Urinary bladder (tissue), 4 donors: ENCODE data around the gene NCAPH2. TPM values are rescaled to one million over a fixed set of nuclear protein-coding genes. Genes with fewer than 3 reads are reported as not detected.
"Not testable (repeated sequence)": the region's sequence is repeated elsewhere in the genome, so short reads cannot be mapped to it uniquely, and the experiment has no call there.

Experiments used
- DNase-seq: peaks from one replicate; pipeline ENCODE4 v3.0.0-alpha.2; 2015; ENCODE audit errors: extremely low spot score
- H3K27ac ChIP-seq: one replicate; pipeline ENCODE4 v1.5.1; 2013; ENCODE audit warnings: low read depth, mild to moderate bottlenecking, moderate library complexity
- H3K36me3 ChIP-seq: one replicate; pipeline ENCODE4 v1.6.1; 2013; ENCODE audit warnings: mild to moderate bottlenecking, moderate library complexity; ENCODE audit not compliant: insufficient read depth
- H3K4me1 ChIP-seq: one replicate; pipeline ENCODE4 v1.6.1; 2013; ENCODE audit warnings: mild to moderate bottlenecking, moderate library complexity; ENCODE audit not compliant: insufficient read depth
- H3K4me3 ChIP-seq: one replicate; pipeline ENCODE4 v1.5.1; 2013; ENCODE audit warnings: low read depth, low read length
- WGBS: extraction: QIAGEN DNeasy Blood & Tissue Kit; methylation state at CpG from one replicate; pipeline ENCODE4 v1.1.7; 2013; 5-methylcytosine and 5-hydroxymethylcytosine counted together
- polyA plus RNA-seq: library from polyadenylated mRNA; stranded (reverse); fragments of 200-250 nt; gene quantifications from one replicate; pipeline ENCODE4 v1.2.3, GENCODE V29; 2013
- total RNA-seq: library from RNA; depleted of rRNA; stranded (reverse); fragments of >200 nt; gene quantifications from one replicate; pipeline ENCODE4 v1.2.3, GENCODE V29; 2014
- donor health status: healthy with polysubstance abuse.
- donor health status: healthy.

Gene NCAPH2
- total and polyA plus RNA-seq, 2 donors, result 27.5 to 38.4 TPM

GRCh38 chr22:50529897-50530579 lies 22.0 kb downstream of the NCAPH2 start, which contains the start of gene TYMP:
TSS of gene TYMP (minus strand) at chr22:50530012. CDS start at chr22:50529709, 303 bp downstream.
- 1% methylated on average over 92 of the region's 92 CpGs for WGBS
- Histone ChIP-seq H3K4me1 (peaks cover 1% of the 10 kb centered on the region), H3K4me3 (peak within 1 kb of the TSS; percentile 55), H3K27ac (peak within 1 kb of the TSS; percentile 84), H3K36me3 (no peaks in the 10 kb centered on the region)
- no peak for DNase-seq

GRCh38 chr22:50530580-50530876 lies 22.5 kb downstream of the NCAPH2 start:
- peak overlapping the region; percentile 55 for H3K4me3 ChIP-seq
- no peak for DNase-seq
- H3K4me1 ChIP-seq, result peaks cover 1% of the 10 kb centered on the region
- peak overlapping the region; percentile 84 for H3K27ac ChIP-seq
- H3K36me3 ChIP-seq, result no peaks in the 10 kb centered on the region
- WGBS, result 2% methylated on average over 21 of the region's 21 CpGs

- no peaks in the 10 kb centered on the region for H3K36me3 ChIP-seq
- WGBS, result 6% methylated on average over 53 of the region's 53 CpGs
- H3K4me1 ChIP-seq, result peaks cover 1% of the 10 kb centered on the region
- peak overlapping the region; percentile 84 for H3K27ac ChIP-seq
- H3K4me3 ChIP-seq, result peak overlapping the region; percentile 55
- no peak for DNase-seq
Measured at GRCh38 chr22:50530877-50531545, 23.0 kb downstream of the NCAPH2 start.

GRCh38 chr22:50531546-50531961 lies 23.5 kb downstream of the NCAPH2 start:
- H3K36me3 ChIP-seq, result no peaks in the 10 kb centered on the region
- H3K4me3 ChIP-seq, result peak overlapping the region; percentile 55
- peak overlapping the region; percentile 24 for H3K27ac ChIP-seq
- DNase-seq, result no peak
- 2% methylated on average over 44 of the region's 44 CpGs for WGBS
- H3K4me1 ChIP-seq, result peaks cover 1% of the 10 kb centered on the region

GRCh38 chr22:50531962-50532674 lies 24.1 kb downstream of the NCAPH2 start:
- peak overlapping the region; percentile 55 for H3K4me3 ChIP-seq
- no peaks in the 10 kb centered on the region for H3K36me3 ChIP-seq
- H3K4me1 ChIP-seq, result peaks cover 1% of the 10 kb centered on the region
- peak overlapping the region; percentile 24 for H3K27ac ChIP-seq
- 2% methylated on average over 56 of the region's 56 CpGs for WGBS
- DNase-seq, result no peak

DNA sequence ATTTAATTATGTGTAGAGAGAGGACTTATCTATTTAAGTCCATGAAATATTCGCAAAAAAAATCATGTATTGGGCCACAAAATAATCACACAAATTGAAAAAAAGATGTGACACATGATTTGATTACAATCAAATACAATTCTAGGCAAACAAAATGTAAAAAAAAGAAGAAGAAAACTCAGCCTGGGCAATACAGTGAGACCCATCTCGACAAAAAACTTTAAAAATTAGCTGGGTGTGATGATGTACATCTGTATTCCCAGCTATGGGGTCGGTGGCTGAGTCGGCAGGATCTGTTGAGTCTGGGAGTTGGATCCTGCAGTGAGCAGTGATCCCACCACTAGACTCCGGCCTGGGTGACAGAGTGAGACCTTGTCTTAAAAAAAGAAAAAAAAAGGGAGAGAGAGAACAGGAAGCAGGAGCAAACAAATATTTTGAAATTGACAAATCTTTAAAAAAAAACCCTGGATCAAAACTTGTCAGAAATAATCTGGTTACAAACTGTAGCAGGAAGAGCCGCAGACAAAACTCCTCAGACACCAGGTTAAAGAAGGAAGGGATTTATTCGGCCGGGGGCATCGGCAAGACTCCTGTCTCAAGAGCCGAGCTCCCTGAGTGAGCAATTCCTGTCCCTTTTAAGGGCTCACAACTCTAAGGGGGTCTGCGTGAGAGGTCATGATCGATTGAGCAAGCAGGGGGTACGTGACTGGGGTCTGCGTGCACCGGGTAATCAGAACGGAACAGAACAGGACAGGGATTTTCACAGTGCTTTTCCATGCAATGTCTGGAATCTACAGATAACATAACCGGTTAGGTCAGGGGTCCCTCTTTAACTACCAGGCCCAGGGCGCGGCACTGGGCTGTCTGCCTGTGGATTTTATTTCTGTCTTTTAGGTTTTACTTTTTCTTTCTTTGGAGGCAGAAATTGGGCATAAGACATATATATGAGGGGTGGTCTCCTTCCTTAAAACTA lies 25.1 kb downstream of the NCAPH2 start:
- no peak for DNase-seq
- H3K27ac ChIP-seq, result no peak overlapping the region
- 64% methylated on average over 19 of the region's 19 CpGs for WGBS
- no peaks in the 10 kb centered on the region for H3K36me3 ChIP-seq
- peaks cover 1% of the 10 kb centered on the region for H3K4me1 ChIP-seq
- no peak overlapping the region for H3K4me3 ChIP-seq

DNA sequence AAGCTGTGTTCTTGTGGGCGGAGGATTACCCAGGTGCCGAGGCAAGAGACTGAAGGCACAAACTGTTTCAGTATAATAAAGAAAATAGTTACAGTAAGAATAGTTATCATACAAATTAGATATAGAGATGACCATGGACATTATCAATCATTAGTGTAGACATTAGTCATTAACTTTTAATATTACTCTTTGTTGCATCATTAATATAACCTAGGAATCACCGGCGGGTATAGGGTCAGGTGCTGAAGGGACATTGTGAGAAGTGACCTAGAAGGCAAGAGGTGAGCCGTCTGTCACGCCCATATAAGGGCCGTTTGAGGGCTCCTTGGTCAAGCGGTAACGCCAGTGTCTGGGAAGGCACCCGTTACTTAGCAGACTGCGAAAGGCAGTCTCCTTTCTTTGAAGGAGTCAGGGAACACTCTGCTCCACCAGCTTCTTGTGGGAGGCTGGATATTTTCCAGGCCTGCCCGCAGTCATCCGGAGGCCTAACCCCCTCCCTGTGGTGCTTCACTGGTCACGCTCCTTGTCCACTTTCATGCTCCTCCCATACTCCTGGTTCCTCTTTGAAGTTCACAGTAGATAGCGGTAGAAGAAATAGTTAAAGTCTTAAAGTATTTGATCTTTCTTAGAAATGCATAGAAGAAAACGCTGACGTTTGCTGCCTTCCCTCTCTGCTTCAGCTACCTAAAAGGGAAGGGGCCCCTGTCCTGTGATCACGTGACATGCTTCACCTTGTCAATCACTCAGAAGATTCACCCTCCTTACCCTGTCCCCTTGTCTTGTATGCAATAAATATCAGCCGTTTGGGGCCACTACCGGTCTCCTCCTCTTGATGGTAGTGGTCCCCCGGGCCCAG lies 26.1 kb downstream of the NCAPH2 start:
- H3K4me1 ChIP-seq, DNase-seq, H3K4me3 ChIP-seq, H3K27ac ChIP-seq, H3K36me3 ChIP-seq: not testable (repeated sequence)
- WGBS, result 44% methylated on average over 21 of the region's 21 CpGs

GRCh38 chr22:50535113-50535512 lies 27.1 kb downstream of the NCAPH2 start:
- WGBS, result 90% methylated on average over 8 of the region's 8 CpGs
- DNase-seq, result no peak
- H3K36me3 ChIP-seq, result no peaks in the 10 kb centered on the region
- no peak overlapping the region for H3K4me3 ChIP-seq
- no peak overlapping the region for H3K27ac ChIP-seq
- peaks cover 1% of the 10 kb centered on the region for H3K4me1 ChIP-seq

GRCh38 chr22:50536226-50536625 lies 28.2 kb downstream of the NCAPH2 start:
- H3K27ac ChIP-seq, result no peak overlapping the region
- no peak for DNase-seq
- WGBS, result 64% methylated on average over 3 of the region's 3 CpGs
- no peaks in the 10 kb centered on the region for H3K4me1 ChIP-seq
- no peaks in the 10 kb centered on the region for H3K36me3 ChIP-seq
- no peak overlapping the region for H3K4me3 ChIP-seq

DNA sequence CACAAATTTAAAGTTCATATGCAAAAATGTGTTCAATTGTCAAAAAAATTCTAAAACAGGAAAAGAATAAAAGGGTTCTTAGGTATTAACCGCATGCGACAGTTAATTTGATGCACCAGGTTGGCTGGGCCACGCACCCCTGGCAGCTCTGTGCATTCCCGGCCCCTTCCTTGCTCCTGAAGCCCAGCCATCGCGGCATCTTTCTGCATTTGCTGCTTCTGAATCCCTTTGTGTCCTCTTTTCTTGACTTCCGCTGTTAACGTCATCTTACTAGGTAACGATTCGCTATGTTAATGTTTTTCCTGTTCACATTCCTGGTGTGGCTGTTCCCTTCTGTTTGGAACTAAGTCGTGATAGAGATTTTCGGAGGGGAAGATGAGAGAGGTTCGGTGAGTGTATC lies 29.7 kb downstream of the NCAPH2 start:
- H3K4me1 ChIP-seq, result no peaks in the 10 kb centered on the region
- 81% methylated on average over 13 of the region's 13 CpGs for whole genome bisulfite sequencing
- DNase-seq, result no peak
- no peaks in the 10 kb centered on the region for H3K36me3 ChIP-seq
- no peak overlapping the region for H3K4me3 ChIP-seq
- H3K27ac ChIP-seq, result no peak overlapping the region

- no peak for DNase-seq
- Histone ChIP-seq H3K27ac (no peak overlapping the region), H3K4me3 (no peak overlapping the region), H3K4me1 (no peaks in the 10 kb centered on the region), H3K36me3 (no peaks in the 10 kb centered on the region)
- WGBS, result 74% methylated on average over 10 of the region's 10 CpGs
Measured at GRCh38 chr22:50540381-50540780, 32.4 kb downstream of the NCAPH2 start.

- H3K4me3 ChIP-seq, result not testable (repeated sequence)
- 69% methylated on average over 5 of the region's 5 CpGs for WGBS
Measured at GRCh38 chr22:50541667-50542026, 33.6 kb downstream of the NCAPH2 start.

More at GRCh38 chr22:50541667-50542026, 33.6 kb downstream of the NCAPH2 start:
- H3K36me3 ChIP-seq, DNase-seq, H3K4me1 ChIP-seq, H3K27ac ChIP-seq: not testable (repeated sequence)
